PC-9 (cell line): ENCODE data around the gene DUS1L.

Experiments
- CTCF ChIP-seq: fragments of 200-600 bp; sonication (generic); conservative IDR thresholded peaks from 2 replicates; pipeline ENCODE4 v1.6.1; 2017; ENCODE audit warnings: mixed run types, antibody characterized with exemption, mild to moderate bottlenecking, moderate library complexity
- EZH2 ChIP-seq: fragments of 200-600 bp; sonication (generic); IDR thresholded peaks from 2 replicates; pipeline ENCODE4 v1.8.0; 2017; ENCODE audit warnings: antibody characterized with exemption, low read depth

- TF ChIP-seq CTCF (no peak), EZH2 (no peak)
These were observed 13.6 kb downstream of the DUS1L start, which contains the start of the genes GPS1 and RFNG for GRCh38 chr17:82051776-82052637.
